ENCODE measurements around the gene CUEDC2. TPM values are rescaled to one million over a fixed set of nuclear protein-coding genes. Genes with fewer than 3 reads are reported as not detected.

The CUEDC2 gene
- total RNA-seq, 1 donor from 2014 or later: 57.7 TPM

- no peak overlapping the region for H3K4me3 Mint-ChIP-seq (ENCODE audit: unreplicated experiment)
- H3K4me1 Mint-ChIP-seq (ENCODE audit: low read depth): peaks cover 37% of the 10 kb centered on the region
- no peaks in the 10 kb centered on the region for H3K9me3 Mint-ChIP-seq (ENCODE audit: low read depth)
- no peak for TF ChIP-seq CTCF (IDR thresholded peaks at IDR 0.05)
- H3K27me3 Mint-ChIP-seq (ENCODE audit: low read depth): no peaks in the 10 kb centered on the region
- DNase-seq (ENCODE audit: low spot score): no peak
- peak overlapping the region; percentile 22 for H3K27ac Mint-ChIP-seq (ENCODE audit: unreplicated experiment)
- H3K36me3 Mint-ChIP-seq (ENCODE audit: low read depth): peaks cover 8% of the 10 kb centered on the region
Measured at GRCh38 chr10:102401342-102401654, 31.1 kb downstream of the CUEDC2 start.

- peaks cover 43% of the 10 kb centered on the region for H3K4me1 Mint-ChIP-seq (ENCODE audit: low read depth)
- no peaks in the 10 kb centered on the region for H3K9me3 Mint-ChIP-seq (ENCODE audit: low read depth)
- no peak for DNase-seq (ENCODE audit: low spot score)
- TF ChIP-seq CTCF (IDR thresholded peaks at IDR 0.05): no peak
- no peak overlapping the region for H3K27ac Mint-ChIP-seq (ENCODE audit: unreplicated experiment)
- H3K4me3 Mint-ChIP-seq (ENCODE audit: unreplicated experiment): no peak overlapping the region
- H3K36me3 Mint-ChIP-seq (ENCODE audit: low read depth): peaks cover 8% of the 10 kb centered on the region
- H3K27me3 Mint-ChIP-seq (ENCODE audit: low read depth): no peaks in the 10 kb centered on the region
Measured at GRCh38 chr10:102400598-102401341, 31.6 kb downstream of the CUEDC2 start.

- Mint-ChIP-seq H3K27ac (ENCODE audit: unreplicated experiment) (peak overlapping the region; percentile 68), H3K4me3 (ENCODE audit: unreplicated experiment) (peak overlapping the region; percentile 62)
- no peak for DNase-seq (ENCODE audit: low spot score)
Measured at GRCh38 chr10:102400076-102400475, 32.3 kb downstream of the CUEDC2 start.

GRCh38 chr10:102399217-102400021 is 33.0 kb downstream of the CUEDC2 start:
- peak; percentile 98 for TF ChIP-seq CTCF (IDR thresholded peaks at IDR 0.05)
- no peak for DNase-seq (ENCODE audit: low spot score)

More at GRCh38 chr10:102400076-102400475, 32.3 kb downstream of the CUEDC2 start:
- H3K27me3 Mint-ChIP-seq (ENCODE audit: low read depth): no peaks in the 10 kb centered on the region
- peaks cover 43% of the 10 kb centered on the region for H3K4me1 Mint-ChIP-seq (ENCODE audit: low read depth)
- H3K36me3 Mint-ChIP-seq (ENCODE audit: low read depth): peaks cover 8% of the 10 kb centered on the region
- no peaks in the 10 kb centered on the region for H3K9me3 Mint-ChIP-seq (ENCODE audit: low read depth)
- no peak for TF ChIP-seq CTCF (IDR thresholded peaks at IDR 0.05)

GRCh38 chr10:102398172-102399020 is 34.0 kb downstream of the CUEDC2 start:
- peak overlapping the region; percentile 62 for H3K4me3 Mint-ChIP-seq (ENCODE audit: unreplicated experiment)
- peaks cover 53% of the 10 kb centered on the region for H3K4me1 Mint-ChIP-seq (ENCODE audit: low read depth)
- no peaks in the 10 kb centered on the region for H3K9me3 Mint-ChIP-seq (ENCODE audit: low read depth)
- DNase-seq (ENCODE audit: low spot score): no peak
- no peaks in the 10 kb centered on the region for H3K27me3 Mint-ChIP-seq (ENCODE audit: low read depth)
- H3K36me3 Mint-ChIP-seq (ENCODE audit: low read depth): peaks cover 8% of the 10 kb centered on the region
- TF ChIP-seq CTCF (IDR thresholded peaks at IDR 0.05): no peak
- peak overlapping the region; percentile 65 for H3K27ac Mint-ChIP-seq (ENCODE audit: unreplicated experiment)

More at GRCh38 chr10:102399217-102400021, 33.0 kb downstream of the CUEDC2 start:
- no peaks in the 10 kb centered on the region for H3K9me3 Mint-ChIP-seq (ENCODE audit: low read depth)
- peaks cover 48% of the 10 kb centered on the region for H3K4me1 Mint-ChIP-seq (ENCODE audit: low read depth)
- peak overlapping the region; percentile 68 for H3K27ac Mint-ChIP-seq (ENCODE audit: unreplicated experiment)
- peak overlapping the region; percentile 62 for H3K4me3 Mint-ChIP-seq (ENCODE audit: unreplicated experiment)
- H3K36me3 Mint-ChIP-seq (ENCODE audit: low read depth): peaks cover 8% of the 10 kb centered on the region
- no peaks in the 10 kb centered on the region for H3K27me3 Mint-ChIP-seq (ENCODE audit: low read depth)

All from chondrocyte (in vitro differentiated cells).